BE2C (cell line): Measurements from ENCODE around the gene HOXD10.

Experiments
- DNase-seq: peaks from one replicate; pipeline ENCODE4 v3.0.0-alpha.2; 2020
- H3K27me3 ChIP-seq: fragments of 250-450 bp; sonication (Bioruptor Pico); 2 replicates; pipeline ENCODE4 v1.5.1; 2020; ENCODE audit warnings: mild to moderate bottlenecking
- H3K36me3 ChIP-seq: fragments of 250-450 bp; sonication (Bioruptor Pico); 2 replicates; pipeline ENCODE4 v1.5.1; 2020; ENCODE audit warnings: mild to moderate bottlenecking
- H3K4me1 ChIP-seq: fragments of 250-450 bp; sonication (Bioruptor Pico); 2 replicates; pipeline ENCODE4 v1.5.1; 2020
- H3K4me3 ChIP-seq: 2 replicates; pipeline ENCODE4 v1.5.1; 2011; ENCODE audit warnings: low read depth, low read length
- H3K9me3 ChIP-seq: fragments of 250-450 bp; sonication (Bioruptor Pico); 2 replicates; pipeline ENCODE4 v1.5.1; 2020
- TF ChIP-seq, protein P1 (sequence below): IDR thresholded peaks from 2 replicates; pipeline ENCODE4 v1.5.1; 2012; ENCODE audit warnings: mild to moderate bottlenecking, low read depth, low read length

HOXD10 gene

DNA sequence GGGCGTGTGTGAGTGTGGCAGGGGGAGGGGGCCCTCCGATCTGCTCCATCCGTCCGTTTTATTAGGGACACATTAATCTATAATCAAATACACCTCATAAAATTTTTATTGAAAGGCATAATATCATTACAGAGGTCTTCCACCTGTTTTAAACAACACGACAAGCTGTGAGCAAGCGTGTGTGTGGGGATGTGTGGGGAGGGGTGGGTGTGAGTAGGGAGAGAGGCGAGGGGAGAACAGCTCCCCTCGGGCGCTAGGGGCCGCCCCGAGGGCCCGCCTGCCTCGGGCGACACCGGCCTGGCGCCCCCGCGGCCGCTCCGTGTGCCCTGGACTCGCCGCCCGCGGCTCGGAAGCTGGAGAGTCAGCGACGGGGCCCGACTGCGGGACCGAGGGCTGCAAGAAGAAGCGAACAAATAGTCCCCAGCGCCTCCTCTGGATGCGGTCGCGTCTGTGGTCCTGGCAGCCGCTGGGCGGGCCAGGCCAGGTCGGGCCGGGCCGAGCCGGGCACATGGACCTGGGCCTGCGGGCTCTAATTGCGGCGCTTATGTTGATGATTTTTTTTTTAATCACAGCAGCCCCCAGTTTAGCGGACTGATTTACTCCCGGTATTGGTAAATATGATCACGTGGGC, 5.6 kb downstream of the HOXD10 start:
- H3K4me1 ChIP-seq, result no peaks in the 10 kb centered on the region
- TF ChIP-seq, protein P1, sequence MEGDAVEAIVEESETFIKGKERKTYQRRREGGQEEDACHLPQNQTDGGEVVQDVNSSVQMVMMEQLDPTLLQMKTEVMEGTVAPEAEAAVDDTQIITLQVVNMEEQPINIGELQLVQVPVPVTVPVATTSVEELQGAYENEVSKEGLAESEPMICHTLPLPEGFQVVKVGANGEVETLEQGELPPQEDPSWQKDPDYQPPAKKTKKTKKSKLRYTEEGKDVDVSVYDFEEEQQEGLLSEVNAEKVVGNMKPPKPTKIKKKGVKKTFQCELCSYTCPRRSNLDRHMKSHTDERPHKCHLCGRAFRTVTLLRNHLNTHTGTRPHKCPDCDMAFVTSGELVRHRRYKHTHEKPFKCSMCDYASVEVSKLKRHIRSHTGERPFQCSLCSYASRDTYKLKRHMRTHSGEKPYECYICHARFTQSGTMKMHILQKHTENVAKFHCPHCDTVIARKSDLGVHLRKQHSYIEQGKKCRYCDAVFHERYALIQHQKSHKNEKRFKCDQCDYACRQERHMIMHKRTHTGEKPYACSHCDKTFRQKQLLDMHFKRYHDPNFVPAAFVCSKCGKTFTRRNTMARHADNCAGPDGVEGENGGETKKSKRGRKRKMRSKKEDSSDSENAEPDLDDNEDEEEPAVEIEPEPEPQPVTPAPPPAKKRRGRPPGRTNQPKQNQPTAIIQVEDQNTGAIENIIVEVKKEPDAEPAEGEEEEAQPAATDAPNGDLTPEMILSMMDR, result no peak
- peak; percentile 49 for DNase-seq
- peak overlapping the region; percentile 68 for H3K4me3 ChIP-seq
- H3K9me3 ChIP-seq, result no peaks in the 10 kb centered on the region
- H3K36me3 ChIP-seq, result no peaks in the 10 kb centered on the region
- H3K27me3 ChIP-seq, result peaks cover 4% of the 10 kb centered on the region; the same call in 1 of the 2 replicates

DNA sequence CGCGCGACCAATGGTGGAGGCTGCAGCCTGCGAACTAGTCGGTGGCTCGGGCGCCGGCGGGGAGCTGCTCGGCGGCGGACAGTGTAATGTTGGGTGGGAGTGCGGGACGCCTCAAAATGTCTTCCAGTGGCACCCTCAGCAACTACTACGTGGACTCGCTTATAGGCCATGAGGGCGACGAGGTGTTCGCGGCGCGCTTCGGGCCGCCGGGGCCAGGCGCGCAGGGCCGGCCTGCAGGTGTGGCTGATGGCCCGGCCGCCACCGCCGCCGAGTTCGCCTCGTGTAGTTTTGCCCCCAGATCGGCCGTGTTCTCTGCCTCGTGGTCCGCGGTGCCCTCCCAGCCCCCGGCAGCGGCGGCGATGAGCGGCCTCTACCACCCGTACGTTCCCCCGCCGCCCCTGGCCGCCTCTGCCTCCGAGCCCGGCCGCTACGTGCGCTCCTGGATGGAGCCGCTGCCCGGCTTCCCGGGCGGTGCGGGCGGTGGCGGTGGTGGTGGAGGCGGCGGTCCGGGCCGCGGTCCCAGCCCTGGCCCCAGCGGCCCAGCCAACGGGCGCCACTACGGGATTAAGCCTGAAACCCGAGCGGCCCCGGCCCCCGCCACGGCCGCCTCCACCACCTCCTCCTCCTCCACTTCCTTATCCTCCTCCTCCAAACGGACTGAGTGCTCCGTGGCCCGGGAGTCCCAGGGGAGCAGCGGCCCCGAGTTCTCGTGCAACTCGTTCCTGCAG, 6.3 kb downstream of the HOXD10 start, which contains the start of gene HOXD9:
Gene HOXD9 (plus strand): TSS at position 37 of the 728 bp plus-strand sequence. CDS start 50 bp downstream, at position 87.
- Histone ChIP-seq H3K4me1 (no peaks in the 10 kb centered on the region), H3K36me3 (no peaks in the 10 kb centered on the region), H3K4me3 (peak within 1 kb of the TSS; percentile 68), H3K27me3 (no peaks in the 10 kb centered on the region), H3K9me3 (no peaks in the 10 kb centered on the region)
- DNase-seq, result peak; percentile 74
- TF ChIP-seq, protein P1, result no peak

DNA sequence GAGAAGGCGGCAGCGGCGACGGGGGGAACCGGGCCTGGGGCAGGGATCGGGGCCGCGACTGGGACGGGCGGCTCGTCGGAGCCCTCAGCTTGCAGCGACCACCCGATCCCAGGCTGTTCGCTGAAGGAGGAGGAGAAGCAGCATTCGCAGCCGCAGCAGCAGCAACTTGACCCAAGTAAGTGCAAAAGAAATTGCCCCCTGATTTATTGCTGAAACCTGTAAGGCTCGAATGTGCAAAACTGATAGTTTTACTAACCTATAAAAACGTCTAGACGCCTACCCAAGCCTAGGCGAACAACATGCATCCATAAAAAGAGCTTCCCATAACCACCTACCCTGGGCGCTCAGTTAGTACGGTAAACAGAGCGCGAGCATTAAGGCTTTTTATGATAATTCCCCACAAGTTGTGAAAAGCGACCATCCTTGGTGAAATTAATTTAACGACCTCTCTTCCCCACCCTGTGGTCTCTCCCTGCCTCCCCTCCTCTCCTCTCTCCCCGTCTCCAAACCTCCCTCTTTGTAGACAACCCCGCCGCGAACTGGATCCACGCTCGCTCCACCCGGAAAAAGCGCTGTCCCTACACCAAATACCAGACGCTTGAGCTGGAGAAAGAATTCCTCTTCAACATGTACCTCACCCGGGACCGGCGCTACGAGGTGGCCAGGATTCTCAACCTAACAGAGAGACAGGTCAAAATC, 7.0 kb downstream of the HOXD10 start:
- Histone ChIP-seq H3K4me3 (peak overlapping the region; percentile 68), H3K4me1 (no peaks in the 10 kb centered on the region), H3K27me3 (no peaks in the 10 kb centered on the region), H3K36me3 (no peaks in the 10 kb centered on the region), H3K9me3 (no peaks in the 10 kb centered on the region)
- TF ChIP-seq, protein P1, result no peak
- DNase-seq, result no peak

DNA sequence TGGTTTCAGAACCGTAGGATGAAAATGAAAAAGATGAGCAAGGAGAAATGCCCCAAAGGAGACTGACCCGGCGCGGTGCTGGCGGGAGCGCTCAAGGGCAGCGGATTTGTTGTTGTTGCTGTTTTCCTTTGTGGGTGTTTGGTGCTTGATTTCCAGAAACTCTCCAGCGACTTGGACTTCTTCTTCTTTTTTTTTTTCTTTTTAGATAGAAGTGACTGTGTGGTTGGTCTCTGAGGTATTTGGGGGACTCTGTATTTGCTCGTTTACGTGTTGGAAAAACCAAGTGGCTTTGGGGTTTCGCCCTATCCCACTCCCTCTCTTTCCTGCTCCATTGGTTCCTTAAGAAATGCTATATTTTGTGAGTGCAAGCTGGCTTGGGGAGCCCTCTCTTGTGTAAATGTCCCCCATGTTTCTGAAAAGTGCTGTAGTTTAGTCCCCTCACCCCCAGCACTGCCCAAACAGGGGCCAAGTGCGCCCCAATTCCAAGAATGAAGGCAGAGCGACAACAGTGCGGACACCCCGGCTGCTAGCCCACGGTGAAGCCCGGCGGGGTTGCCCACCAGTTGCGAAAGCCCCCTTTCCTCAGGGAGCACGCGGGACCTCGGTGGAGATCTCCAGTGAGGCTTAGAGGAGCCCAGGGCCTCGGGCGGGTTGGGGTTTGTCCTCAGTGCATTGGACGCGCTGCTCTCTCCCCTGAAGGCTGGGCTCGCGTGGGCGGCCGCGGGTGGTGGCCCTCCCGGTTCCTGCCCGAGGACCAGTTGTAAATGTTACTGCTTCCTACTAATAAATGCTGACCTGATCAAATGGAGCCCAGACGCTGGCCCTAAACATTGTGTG, 7.8 kb downstream of the HOXD10 start:
- Histone ChIP-seq H3K4me3 (no peak overlapping the region), H3K9me3 (no peaks in the 10 kb centered on the region), H3K4me1 (no peaks in the 10 kb centered on the region), H3K27me3 (no peaks in the 10 kb centered on the region), H3K36me3 (no peaks in the 10 kb centered on the region)
- TF ChIP-seq, protein P1, result no peak
- no peak for DNase-seq

DNA sequence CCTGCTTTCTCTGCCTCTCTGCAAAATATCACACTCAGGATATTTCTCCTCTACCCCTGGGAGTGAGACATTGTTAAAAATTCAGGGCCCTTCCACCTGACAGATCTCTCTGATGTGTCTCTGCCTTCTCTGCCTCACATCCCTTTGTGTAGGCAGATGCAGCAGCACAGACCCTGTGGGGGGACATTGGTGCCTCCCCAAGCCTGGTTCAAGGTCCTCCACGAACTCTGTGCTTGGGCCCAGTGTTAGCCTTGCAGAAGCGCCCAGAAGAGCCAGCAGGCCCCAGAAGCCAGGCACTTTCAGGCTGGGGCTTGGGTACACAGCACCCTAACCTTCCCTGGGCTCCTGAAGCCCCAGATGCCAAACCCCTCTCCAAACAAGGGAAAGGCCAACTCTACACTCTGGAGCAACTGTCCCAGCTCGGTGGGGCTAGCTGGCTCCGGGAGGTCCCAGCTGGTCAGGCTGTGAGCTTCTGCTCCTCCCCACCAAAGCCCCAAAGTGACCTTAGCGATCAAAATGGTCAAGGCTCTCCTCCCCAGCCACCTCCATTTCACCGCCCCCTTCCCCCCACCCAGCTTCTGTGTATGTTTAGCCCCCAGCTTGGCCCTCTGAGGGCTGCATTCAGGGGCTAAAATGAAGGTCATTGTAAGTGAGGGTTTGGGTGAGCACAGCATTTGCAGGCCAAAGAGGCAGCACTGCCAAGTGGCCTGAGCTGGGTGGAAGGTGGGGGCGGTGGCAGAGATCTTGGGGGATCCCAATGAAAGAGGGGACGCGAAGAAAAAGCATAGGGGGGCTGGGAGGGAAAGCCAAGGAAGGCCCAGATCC, 8.6 kb downstream of the HOXD10 start:
- DNase-seq, result no peak
- H3K4me1 ChIP-seq, result no peaks in the 10 kb centered on the region
- no peaks in the 10 kb centered on the region for H3K36me3 ChIP-seq
- TF ChIP-seq, protein P1, result no peak
- no peaks in the 10 kb centered on the region for H3K27me3 ChIP-seq
- no peaks in the 10 kb centered on the region for H3K9me3 ChIP-seq
- H3K4me3 ChIP-seq, result no peak overlapping the region
